Glutamatergic neuron (in vitro differentiated cells): Measurements from ENCODE around the gene RASGRP1. TPM values are rescaled to one million over a fixed set of nuclear protein-coding genes. Genes with fewer than 3 reads are reported as not detected.

ENCODE experiments used
- DNase-seq: peaks from one replicate; pipeline ENCODE4 v3.0.0; 2022
- H3K27ac Mint-ChIP-seq: one replicate; pipeline ENCODE4 v1.8.0; 2020; ENCODE audit warnings: mild to moderate bottlenecking, mixed read lengths, inconsistent platforms; ENCODE audit not compliant: unreplicated experiment
- H3K27me3 Mint-ChIP-seq: one replicate; pipeline ENCODE4 v1.8.0; 2020; ENCODE audit warnings: mild to moderate bottlenecking, moderate library complexity, mixed read lengths, inconsistent platforms; ENCODE audit not compliant: unreplicated experiment
- H3K36me3 Mint-ChIP-seq: one replicate; pipeline ENCODE4 v1.8.0; 2020; ENCODE audit warnings: mild to moderate bottlenecking, mixed read lengths, inconsistent platforms; ENCODE audit not compliant: unreplicated experiment
- H3K4me1 Mint-ChIP-seq: one replicate; pipeline ENCODE4 v1.8.0; 2020; ENCODE audit warnings: mild to moderate bottlenecking, low read depth, mixed read lengths, inconsistent platforms; ENCODE audit not compliant: unreplicated experiment
- H3K4me3 Mint-ChIP-seq: one replicate; pipeline ENCODE4 v1.8.0; 2020; ENCODE audit warnings: mild to moderate bottlenecking, mixed read lengths, inconsistent platforms; ENCODE audit not compliant: unreplicated experiment
- H3K9me3 Mint-ChIP-seq: one replicate; pipeline ENCODE4 v1.8.0; 2020; ENCODE audit warnings: mild to moderate bottlenecking, moderate library complexity, mixed read lengths, inconsistent platforms; ENCODE audit not compliant: unreplicated experiment
- CTCF ChIP-seq: fragments of 200-600 bp; sonication (generic); IDR thresholded peaks from one replicate; pipeline ENCODE4 v1.5.0; 2021; ENCODE audit not compliant: partially characterized antibody, unreplicated experiment
- total RNA-seq: library from RNA; stranded (reverse); fragmentation: NEBNext Ultra II Directional; extraction: Animal tissue kit (Norgen Biotek cat#: 25700); gene quantifications from one replicate; pipeline ENCODE4 v1.2.1, GENCODE V29; 2021; ENCODE audit not compliant: unreplicated experiment

The RASGRP1 gene
- total RNA-seq, 1 donor from 2014 or later = not detected

GRCh38 chr15:38487378-38487777, 77.2 kb downstream of the RASGRP1 start:
- TF ChIP-seq CTCF = no peak
- H3K4me3 Mint-ChIP-seq = no peak overlapping the region
- H3K9me3 Mint-ChIP-seq = no peaks in the 10 kb centered on the region
- H3K36me3 Mint-ChIP-seq = no peaks in the 10 kb centered on the region
- DNase-seq = no peak
- H3K27ac Mint-ChIP-seq = no peak overlapping the region
- no peaks in the 10 kb centered on the region for H3K4me1 Mint-ChIP-seq
- H3K27me3 Mint-ChIP-seq = no peaks in the 10 kb centered on the region

GRCh38 chr15:38486936-38487335, 77.7 kb downstream of the RASGRP1 start:
- no peak for TF ChIP-seq CTCF
- Mint-ChIP-seq H3K4me1 (no peaks in the 10 kb centered on the region), H3K27ac (no peak overlapping the region), H3K4me3 (no peak overlapping the region), H3K36me3 (no peaks in the 10 kb centered on the region), H3K27me3 (no peaks in the 10 kb centered on the region), H3K9me3 (no peaks in the 10 kb centered on the region)
- DNase-seq = no peak

GRCh38 chr15:38482572-38482971, 82.0 kb downstream of the RASGRP1 start:
- H3K4me3 Mint-ChIP-seq = no peak overlapping the region
- H3K27me3 Mint-ChIP-seq = no peaks in the 10 kb centered on the region
- no peaks in the 10 kb centered on the region for H3K9me3 Mint-ChIP-seq
- H3K27ac Mint-ChIP-seq = no peak overlapping the region
- no peak for TF ChIP-seq CTCF
- H3K4me1 Mint-ChIP-seq = no peaks in the 10 kb centered on the region
- DNase-seq = no peak
- no peaks in the 10 kb centered on the region for H3K36me3 Mint-ChIP-seq

- H3K4me3 Mint-ChIP-seq = no peak overlapping the region
- no peaks in the 10 kb centered on the region for H3K4me1 Mint-ChIP-seq
- DNase-seq = no peak
- no peak overlapping the region for H3K27ac Mint-ChIP-seq
- no peaks in the 10 kb centered on the region for H3K27me3 Mint-ChIP-seq
- no peaks in the 10 kb centered on the region for H3K36me3 Mint-ChIP-seq
- no peaks in the 10 kb centered on the region for H3K9me3 Mint-ChIP-seq
- no peak for TF ChIP-seq CTCF
These were observed 82.9 kb downstream of the RASGRP1 start for GRCh38 chr15:38481761-38482160.

GRCh38 chr15:38481113-38481512, 83.5 kb downstream of the RASGRP1 start:
- no peaks in the 10 kb centered on the region for H3K27me3 Mint-ChIP-seq
- TF ChIP-seq CTCF = no peak
- no peak overlapping the region for H3K4me3 Mint-ChIP-seq
- H3K9me3 Mint-ChIP-seq = no peaks in the 10 kb centered on the region
- no peaks in the 10 kb centered on the region for H3K4me1 Mint-ChIP-seq
- DNase-seq = no peak
- H3K27ac Mint-ChIP-seq = no peak overlapping the region
- no peaks in the 10 kb centered on the region for H3K36me3 Mint-ChIP-seq
